ENCODE measurements around the gene OFD1. TPM values are rescaled to one million over a fixed set of nuclear protein-coding genes. Genes with fewer than 3 reads are reported as not detected.
A peak's percentile ranks its signal among the peaks of the same experiment; 100 is the strongest.
"Not testable (repeated sequence)": the region's sequence is repeated elsewhere in the genome, so short reads cannot be mapped to it uniquely, and the experiment has no call there.

OFD1 gene
- total and polyA plus RNA-seq, 2 experiments from 2014 or later, result 23.5 TPM

DNA sequence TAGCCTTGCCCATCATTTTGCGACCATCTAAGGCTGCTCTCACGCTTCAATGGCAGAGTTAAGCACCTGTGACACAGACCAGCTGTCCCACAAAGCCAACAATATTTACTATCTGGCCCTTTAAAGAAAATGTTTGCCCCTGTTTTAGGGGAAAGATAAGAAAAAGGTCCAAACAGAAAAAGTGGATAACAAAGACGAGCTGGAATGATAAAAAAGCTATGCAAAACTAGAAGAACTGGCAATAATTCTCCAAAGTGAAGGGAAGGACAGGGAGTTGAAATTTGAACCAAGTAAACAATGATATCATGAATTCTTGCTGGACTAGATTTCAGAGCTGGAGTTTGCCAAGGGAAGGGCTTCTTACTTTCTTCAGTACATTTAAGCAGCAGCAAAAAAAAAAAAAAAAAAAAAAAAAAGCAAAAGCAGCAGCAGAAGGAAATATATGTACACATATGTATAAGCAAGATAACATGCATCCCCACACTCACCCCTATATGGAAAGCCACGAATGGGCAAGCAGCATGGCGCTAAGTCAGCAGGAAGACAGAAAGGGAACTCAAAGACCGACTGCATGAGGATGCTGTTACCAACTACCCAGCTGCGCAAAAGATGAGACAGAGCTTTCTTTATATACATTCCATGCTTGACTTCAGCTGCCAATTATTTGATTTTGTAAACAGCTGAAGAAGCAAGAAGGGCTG lies 12.6 kb upstream of the OFD1 start:
- peaks cover 7% of the 10 kb centered on the region for H3K4me1 ChIP-seq (ENCODE audit: insufficient read depth)
- peak overlapping the region; percentile 52 for H3K4me2 ChIP-seq
- peak overlapping the region; percentile 74 for H3K27ac ChIP-seq
- DNase-seq (ENCODE audit: low spot score), result peak; percentile 41
- H3K4me3 ChIP-seq, result no peak overlapping the region
- H3K27me3 ChIP-seq, result no peaks in the 10 kb centered on the region
- peaks cover 49% of the 10 kb centered on the region for H3K79me2 ChIP-seq
- H4K20me1 ChIP-seq (ENCODE audit: insufficient read depth, poor library complexity, severe bottlenecking), result no peaks in the 10 kb centered on the region
- no peaks in the 10 kb centered on the region for H3K36me3 ChIP-seq (replicated peaks; ENCODE audit: insufficient read depth, low read depth)
- no peaks in the 10 kb centered on the region for H3K9me3 ChIP-seq (ENCODE audit: low read depth)
- 49% methylated on average over 7 of the region's 7 CpGs for WGBS (ENCODE audit: low lambda C conversion rate, missing lambda C conversion rate)
- no peak overlapping the region for H2AFZ ChIP-seq
- H3K9me2 ChIP-seq (replicated peaks; ENCODE audit: insufficient read depth), result no peaks in the 10 kb centered on the region
- no peak for TF ChIP-seq EZH2 (IDR thresholded peaks at IDR 0.05; ENCODE audit: borderline replicate concordance)
- TF ChIP-seq, protein P1, sequence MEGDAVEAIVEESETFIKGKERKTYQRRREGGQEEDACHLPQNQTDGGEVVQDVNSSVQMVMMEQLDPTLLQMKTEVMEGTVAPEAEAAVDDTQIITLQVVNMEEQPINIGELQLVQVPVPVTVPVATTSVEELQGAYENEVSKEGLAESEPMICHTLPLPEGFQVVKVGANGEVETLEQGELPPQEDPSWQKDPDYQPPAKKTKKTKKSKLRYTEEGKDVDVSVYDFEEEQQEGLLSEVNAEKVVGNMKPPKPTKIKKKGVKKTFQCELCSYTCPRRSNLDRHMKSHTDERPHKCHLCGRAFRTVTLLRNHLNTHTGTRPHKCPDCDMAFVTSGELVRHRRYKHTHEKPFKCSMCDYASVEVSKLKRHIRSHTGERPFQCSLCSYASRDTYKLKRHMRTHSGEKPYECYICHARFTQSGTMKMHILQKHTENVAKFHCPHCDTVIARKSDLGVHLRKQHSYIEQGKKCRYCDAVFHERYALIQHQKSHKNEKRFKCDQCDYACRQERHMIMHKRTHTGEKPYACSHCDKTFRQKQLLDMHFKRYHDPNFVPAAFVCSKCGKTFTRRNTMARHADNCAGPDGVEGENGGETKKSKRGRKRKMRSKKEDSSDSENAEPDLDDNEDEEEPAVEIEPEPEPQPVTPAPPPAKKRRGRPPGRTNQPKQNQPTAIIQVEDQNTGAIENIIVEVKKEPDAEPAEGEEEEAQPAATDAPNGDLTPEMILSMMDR (IDR thresholded peaks at IDR 0.05; ENCODE audit: poor library complexity), result no peak
- TF ChIP-seq EZH2phosphoT487 (IDR thresholded peaks at IDR 0.05; ENCODE audit: low read depth, severe bottlenecking, unreplicated experiment), result no peak

GRCh38 chrX:13724878-13725277 lies 9.7 kb upstream of the OFD1 start:
- 64% methylated on average over 9 of the region's 9 CpGs for WGBS (ENCODE audit: low lambda C conversion rate, missing lambda C conversion rate)
- H2AFZ ChIP-seq; H3K27me3 ChIP-seq; H3K9me2 ChIP-seq (replicated peaks; ENCODE audit: insufficient read depth); H3K4me2 ChIP-seq; H3K4me3 ChIP-seq; H3K36me3 ChIP-seq (replicated peaks; ENCODE audit: insufficient read depth, low read depth); H3K4me1 ChIP-seq (ENCODE audit: insufficient read depth); H3K9me3 ChIP-seq (ENCODE audit: low read depth); H3K27ac ChIP-seq; H4K20me1 ChIP-seq (ENCODE audit: insufficient read depth, poor library complexity, severe bottlenecking): not testable (repeated sequence)
- H3K79me2 ChIP-seq, result peaks cover 57% of the 10 kb centered on the region
- DNase-seq (ENCODE audit: low spot score), result peak; percentile 31

- not testable (repeated sequence) for H3K27me3 ChIP-seq; H3K9me3 ChIP-seq (ENCODE audit: low read depth); H3K36me3 ChIP-seq (replicated peaks; ENCODE audit: insufficient read depth, low read depth); H3K9me2 ChIP-seq (replicated peaks; ENCODE audit: insufficient read depth); H2AFZ ChIP-seq; H3K4me2 ChIP-seq; H3K4me1 ChIP-seq (ENCODE audit: insufficient read depth); H4K20me1 ChIP-seq (ENCODE audit: insufficient read depth, poor library complexity, severe bottlenecking); H3K27ac ChIP-seq; DNase-seq (ENCODE audit: low spot score); H3K4me3 ChIP-seq
- peaks cover 58% of the 10 kb centered on the region for H3K79me2 ChIP-seq
- 75% methylated on average over 2 of the region's 2 CpGs for WGBS (ENCODE audit: low lambda C conversion rate, missing lambda C conversion rate)
Observed at GRCh38 chrX:13726583-13726982, 8.0 kb upstream of the OFD1 start.

DNA sequence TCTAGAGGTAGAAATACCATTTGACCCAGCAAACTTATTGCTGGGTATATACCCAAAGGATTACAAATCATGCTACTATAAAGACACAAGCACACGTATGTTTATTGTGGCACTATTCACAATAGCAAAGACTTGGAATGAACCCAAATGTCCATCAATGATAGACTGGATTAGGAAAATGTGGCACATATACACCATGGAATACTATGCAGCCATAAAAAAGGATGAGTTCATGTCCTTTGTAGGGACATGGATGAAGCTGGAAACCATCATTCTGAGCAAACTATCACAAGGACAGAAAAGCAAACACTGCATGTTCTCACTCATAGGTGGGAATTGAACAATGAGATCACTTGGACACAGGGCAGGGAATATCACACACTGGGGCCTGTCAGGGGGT lies 4.0 kb upstream of the OFD1 start:
- H3K4me3 ChIP-seq; H2AFZ ChIP-seq; H3K9me2 ChIP-seq (replicated peaks; ENCODE audit: insufficient read depth); H4K20me1 ChIP-seq (ENCODE audit: insufficient read depth, poor library complexity, severe bottlenecking); H3K9me3 ChIP-seq (ENCODE audit: low read depth); H3K4me1 ChIP-seq (ENCODE audit: insufficient read depth); DNase-seq (ENCODE audit: low spot score); H3K27me3 ChIP-seq; H3K27ac ChIP-seq; H3K4me2 ChIP-seq; H3K36me3 ChIP-seq (replicated peaks; ENCODE audit: insufficient read depth, low read depth): not testable (repeated sequence)
- H3K79me2 ChIP-seq, result peaks cover 58% of the 10 kb centered on the region
- WGBS (ENCODE audit: low lambda C conversion rate, missing lambda C conversion rate), result 85% methylated on average over 1 of the region's 1 CpG

DNA sequence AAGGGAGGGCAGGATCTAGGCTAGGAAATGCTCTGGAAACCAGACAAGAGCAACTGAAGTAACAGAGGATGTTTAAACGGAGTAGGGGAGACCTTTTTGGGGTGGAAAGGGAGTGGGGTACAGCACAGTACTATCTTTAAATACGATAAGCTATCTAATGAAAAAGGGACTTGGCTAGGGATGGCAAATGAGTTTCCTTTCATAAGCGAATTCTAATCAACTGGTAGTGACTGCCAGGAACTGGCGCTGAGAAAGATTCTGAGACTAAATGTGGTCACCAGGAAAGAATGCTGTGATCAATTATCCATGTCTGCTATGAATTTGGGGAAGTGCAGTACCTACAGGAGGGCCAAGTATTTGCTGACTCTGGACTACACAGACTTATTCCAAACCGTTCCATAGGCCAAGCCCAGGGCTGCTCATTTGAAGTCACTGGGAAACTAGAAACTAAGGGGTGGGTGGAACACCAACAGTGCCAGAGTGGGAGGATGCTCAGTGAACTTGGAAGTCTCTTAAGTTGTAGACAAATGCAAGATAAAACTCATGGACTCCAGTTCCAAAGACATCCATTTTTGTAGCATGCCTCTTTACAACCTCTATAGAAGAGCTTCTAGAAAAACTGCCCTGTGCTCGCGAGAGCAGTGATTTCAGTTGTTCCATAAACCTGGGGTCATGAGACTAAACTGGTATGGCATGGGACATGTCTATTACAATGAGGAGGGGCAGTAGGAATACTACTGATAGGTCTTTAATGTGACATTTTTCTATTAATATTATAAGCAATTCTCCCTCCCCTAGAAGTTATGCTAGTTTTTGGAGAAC lies 2.1 kb upstream of the OFD1 start:
- H3K79me2 ChIP-seq, result peaks cover 65% of the 10 kb centered on the region
- H3K9me2 ChIP-seq (replicated peaks; ENCODE audit: insufficient read depth), result no peaks in the 10 kb centered on the region
- no peak for TF ChIP-seq EZH2 (IDR thresholded peaks at IDR 0.05; ENCODE audit: borderline replicate concordance)
- TF ChIP-seq, protein P1 (IDR thresholded peaks at IDR 0.05; ENCODE audit: poor library complexity), result no peak
- TF ChIP-seq EZH2phosphoT487 (IDR thresholded peaks at IDR 0.05; ENCODE audit: low read depth, severe bottlenecking, unreplicated experiment), result no peak
- H2AFZ ChIP-seq, result no peak overlapping the region
- no peaks in the 10 kb centered on the region for H3K27me3 ChIP-seq
- no peak overlapping the region for H3K27ac ChIP-seq
- no peak overlapping the region for H3K4me3 ChIP-seq
- H4K20me1 ChIP-seq (ENCODE audit: insufficient read depth, poor library complexity, severe bottlenecking), result no peaks in the 10 kb centered on the region
- H3K9me3 ChIP-seq (ENCODE audit: low read depth), result no peaks in the 10 kb centered on the region
- no peaks in the 10 kb centered on the region for H3K36me3 ChIP-seq (replicated peaks; ENCODE audit: insufficient read depth, low read depth)
- H3K4me2 ChIP-seq, result peak overlapping the region; percentile 73
- WGBS (ENCODE audit: low lambda C conversion rate, missing lambda C conversion rate), result 72% methylated on average over 7 of the region's 7 CpGs
- no peak for DNase-seq (ENCODE audit: low spot score)
- no peaks in the 10 kb centered on the region for H3K4me1 ChIP-seq (ENCODE audit: insufficient read depth)

Measured in hepatocyte (in vitro differentiated cells).